Bronchial epithelial cell (primary cell): ENCODE data around the gene FMNL3. TPM values are rescaled to one million over a fixed set of nuclear protein-coding genes. Genes with fewer than 3 reads are reported as not detected.
A peak's percentile ranks its signal among the peaks of the same experiment; 100 is the strongest.
"Not testable (repeated sequence)": the region's sequence is repeated elsewhere in the genome, so short reads cannot be mapped to it uniquely, and the experiment has no call there.

Source experiments
- DNase-seq: peaks from one replicate; pipeline ENCODE4 v3.0.0-alpha.2; 2010; ENCODE audit warnings: low read depth
- FAIRE-seq: peaks from 2 replicates; lab custom pipeline; 2011; peaks lifted over from hg19 to GRCh38; lab: Jason Lieb, UNC
- H3K27me3 ChIP-seq: 2 replicates; pipeline ENCODE4 v1.5.1; 2011; ENCODE audit warnings: low read length; ENCODE audit not compliant: control insufficient read depth, insufficient read depth
- H3K36me3 ChIP-seq: 2 replicates; pipeline ENCODE4 v1.5.1; 2011; ENCODE audit warnings: low read length; ENCODE audit not compliant: control insufficient read depth, insufficient read depth
- H3K4me3 ChIP-seq: 2 replicates; pipeline ENCODE4 v1.5.1; 2011; ENCODE audit warnings: mild to moderate bottlenecking, low read depth, low read length, control low read depth
- total RNA-seq: library from RNA; depleted of rRNA; stranded (reverse); fragments of >200 nt; gene quantifications from 2 replicates; pipeline ENCODE4 v1.2.1, GENCODE V29; 2014
- TF ChIP-seq, protein P1 (sequence below): IDR thresholded peaks from 2 replicates; pipeline ENCODE4 v1.5.1; 2011; ENCODE audit warnings: mild to moderate bottlenecking, moderate library complexity, low read length, control low read depth, inconsistent platforms; ENCODE audit not compliant: insufficient read depth, severe bottlenecking

FMNL3 gene
- total RNA-seq, 1 donor from 2014 or later: 2.6 TPM

DNA sequence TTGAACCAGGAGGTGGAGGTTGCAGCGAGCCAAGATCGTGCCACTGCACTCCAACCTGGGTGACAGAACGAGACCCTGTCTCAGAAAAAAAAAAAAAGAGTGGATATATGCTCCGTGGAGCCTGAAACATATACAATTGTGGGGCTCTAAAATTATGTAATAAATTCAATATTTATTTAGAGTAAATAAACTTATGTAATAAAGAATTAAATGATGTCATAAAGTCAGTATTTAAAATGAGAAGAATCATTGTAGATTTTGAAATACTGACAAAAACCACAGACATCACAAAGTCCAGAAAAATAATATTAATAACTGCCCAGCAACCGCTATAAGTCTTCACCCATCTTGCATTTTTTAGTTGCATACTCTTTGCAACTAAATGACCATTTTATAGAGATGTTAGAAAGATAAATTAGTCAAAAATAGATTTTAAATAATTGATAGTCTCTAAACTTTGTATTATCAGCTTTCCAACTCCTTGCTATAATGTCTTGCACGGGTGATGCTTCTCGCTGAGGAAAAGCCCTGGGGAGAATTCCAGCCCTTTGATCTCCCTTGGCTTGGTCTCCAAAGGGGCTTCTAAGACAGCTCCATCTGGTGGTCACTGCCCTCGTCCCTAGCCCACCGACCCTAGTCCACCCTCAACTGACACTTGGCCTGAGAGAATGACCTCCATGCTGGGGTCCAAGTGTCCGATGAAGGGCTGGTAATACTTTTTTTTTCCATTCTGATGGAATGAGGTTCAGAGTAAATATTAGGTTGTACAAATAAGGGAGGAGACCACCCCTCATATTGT lies 26.2 kb upstream of the FMNL3 start:
- Histone ChIP-seq H3K27me3 (no peaks in the 10 kb centered on the region), H3K36me3 (no peaks in the 10 kb centered on the region), H3K4me3 (no peak overlapping the region)
- TF ChIP-seq, protein P1, sequence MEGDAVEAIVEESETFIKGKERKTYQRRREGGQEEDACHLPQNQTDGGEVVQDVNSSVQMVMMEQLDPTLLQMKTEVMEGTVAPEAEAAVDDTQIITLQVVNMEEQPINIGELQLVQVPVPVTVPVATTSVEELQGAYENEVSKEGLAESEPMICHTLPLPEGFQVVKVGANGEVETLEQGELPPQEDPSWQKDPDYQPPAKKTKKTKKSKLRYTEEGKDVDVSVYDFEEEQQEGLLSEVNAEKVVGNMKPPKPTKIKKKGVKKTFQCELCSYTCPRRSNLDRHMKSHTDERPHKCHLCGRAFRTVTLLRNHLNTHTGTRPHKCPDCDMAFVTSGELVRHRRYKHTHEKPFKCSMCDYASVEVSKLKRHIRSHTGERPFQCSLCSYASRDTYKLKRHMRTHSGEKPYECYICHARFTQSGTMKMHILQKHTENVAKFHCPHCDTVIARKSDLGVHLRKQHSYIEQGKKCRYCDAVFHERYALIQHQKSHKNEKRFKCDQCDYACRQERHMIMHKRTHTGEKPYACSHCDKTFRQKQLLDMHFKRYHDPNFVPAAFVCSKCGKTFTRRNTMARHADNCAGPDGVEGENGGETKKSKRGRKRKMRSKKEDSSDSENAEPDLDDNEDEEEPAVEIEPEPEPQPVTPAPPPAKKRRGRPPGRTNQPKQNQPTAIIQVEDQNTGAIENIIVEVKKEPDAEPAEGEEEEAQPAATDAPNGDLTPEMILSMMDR: no peak
- FAIRE-seq: no peak
- DNase-seq: no peak

DNA sequence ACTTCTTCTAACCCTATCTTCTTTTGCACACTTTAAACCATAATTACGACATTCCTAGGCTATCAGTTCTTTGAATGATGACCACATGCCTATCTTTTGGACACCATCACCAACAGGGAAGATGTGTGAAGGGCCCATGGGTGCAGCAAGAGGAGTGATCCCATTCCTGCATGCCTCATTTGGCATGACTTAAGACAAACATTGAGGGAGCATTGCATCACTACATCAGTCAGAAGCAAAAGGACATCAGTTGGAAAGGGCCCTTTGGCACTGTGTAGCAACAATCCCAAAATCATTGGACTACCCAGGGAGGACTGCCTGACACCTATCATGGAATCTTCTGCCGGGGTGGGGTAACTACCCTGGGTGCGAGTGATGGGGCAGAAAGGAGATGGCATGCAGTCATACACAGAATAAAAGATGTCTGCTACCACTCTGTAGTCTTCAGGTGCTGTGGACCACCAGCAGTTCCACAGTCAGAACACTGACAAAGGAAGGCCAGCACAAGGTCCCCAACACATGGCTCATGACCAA lies 23.4 kb upstream of the FMNL3 start:
- FAIRE-seq (peak; percentile 23), DNase-seq (peak; percentile 56)
- no peak overlapping the region for H3K4me3 ChIP-seq
- H3K27me3 ChIP-seq: no peaks in the 10 kb centered on the region
- TF ChIP-seq, protein P1: no peak
- H3K36me3 ChIP-seq: no peaks in the 10 kb centered on the region

DNA sequence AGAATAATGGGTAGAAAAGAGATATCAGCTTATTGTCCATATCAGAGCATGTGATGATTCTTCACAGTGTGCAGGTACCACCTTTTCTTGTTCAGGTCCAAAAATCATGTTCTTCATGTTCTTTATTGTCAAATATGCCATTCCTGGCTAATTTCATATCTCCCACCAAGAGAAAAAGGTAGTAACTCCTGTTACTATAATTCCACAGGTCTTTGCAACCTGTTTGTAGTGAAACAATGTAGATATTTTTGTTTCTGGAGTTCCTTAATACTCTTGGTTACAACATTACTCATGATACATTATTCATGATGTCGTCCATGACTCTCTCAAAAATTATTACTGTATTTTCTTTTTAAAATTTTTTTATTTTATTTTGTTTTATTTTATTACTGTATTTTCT lies 22.8 kb upstream of the FMNL3 start:
- DNase-seq: no peak
- no peaks in the 10 kb centered on the region for H3K36me3 ChIP-seq
- H3K27me3 ChIP-seq: no peaks in the 10 kb centered on the region
- no peak overlapping the region for H3K4me3 ChIP-seq
- TF ChIP-seq, protein P1: no peak
- no peak for FAIRE-seq

DNA sequence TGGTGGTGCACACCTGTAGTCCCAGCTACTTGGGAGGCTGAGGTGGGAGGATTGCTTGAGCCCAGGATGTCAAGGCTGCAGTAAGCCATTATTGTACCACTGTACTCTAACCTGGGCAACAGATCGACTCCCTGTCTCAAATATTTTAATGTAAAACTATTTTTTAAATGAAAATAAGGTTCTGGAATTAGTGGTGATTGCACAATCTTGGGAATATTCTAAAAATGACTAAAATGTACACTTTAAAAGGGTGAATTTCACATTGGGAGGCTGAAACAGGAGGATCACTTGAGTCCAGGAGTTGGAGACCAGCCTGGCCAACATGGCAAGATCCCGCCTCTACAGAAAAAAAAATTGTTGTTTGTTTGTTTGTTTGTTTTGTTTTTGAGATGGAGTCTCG lies 21.2 kb upstream of the FMNL3 start:
- Histone ChIP-seq H3K4me3 (no peak overlapping the region), H3K36me3 (no peaks in the 10 kb centered on the region), H3K27me3 (no peaks in the 10 kb centered on the region)
- FAIRE-seq (no peak), DNase-seq (no peak)
- TF ChIP-seq, protein P1: no peak

DNA sequence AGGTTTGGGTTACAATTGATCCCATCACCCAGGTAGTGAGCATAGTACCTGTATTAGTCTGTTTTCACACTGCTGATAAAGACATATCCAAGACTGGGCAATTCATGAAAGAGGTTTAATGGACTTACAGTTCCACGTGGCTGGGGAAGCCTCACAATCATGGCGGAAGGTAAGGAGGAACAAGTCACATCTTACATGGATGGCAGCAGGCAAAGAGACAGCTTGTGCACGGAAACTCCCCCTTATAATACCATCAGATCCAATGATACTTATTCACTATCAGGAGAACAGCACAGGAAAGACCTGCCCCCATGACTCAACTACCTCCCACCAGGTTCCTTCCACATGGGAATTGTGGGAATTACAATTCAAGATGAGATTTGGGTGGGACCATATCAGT lies 14.2 kb upstream of the FMNL3 start:
- FAIRE-seq, H3K27me3 ChIP-seq, H3K4me3 ChIP-seq, DNase-seq, H3K36me3 ChIP-seq: not testable (repeated sequence)

DNA sequence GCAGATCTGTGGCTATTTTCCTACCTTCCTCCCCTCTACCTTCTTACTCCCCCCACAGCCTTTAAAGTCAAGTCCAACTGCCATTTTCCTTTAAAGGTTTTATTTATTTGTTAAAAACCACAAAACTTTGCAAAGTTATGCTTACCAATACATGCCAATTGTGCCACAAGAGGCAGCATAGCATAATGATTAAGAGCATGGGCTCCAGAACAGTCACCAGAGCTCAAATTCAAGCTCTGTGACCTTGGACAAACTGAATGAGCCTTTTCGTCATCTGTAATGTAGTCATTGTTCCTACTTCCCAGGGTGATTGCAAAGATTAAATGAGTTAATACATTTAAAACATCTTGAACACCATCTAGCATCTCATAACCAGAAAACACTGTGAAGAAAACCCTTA lies 13.0 kb upstream of the FMNL3 start:
- TF ChIP-seq, protein P1: no peak
- no peak for FAIRE-seq

DNA sequence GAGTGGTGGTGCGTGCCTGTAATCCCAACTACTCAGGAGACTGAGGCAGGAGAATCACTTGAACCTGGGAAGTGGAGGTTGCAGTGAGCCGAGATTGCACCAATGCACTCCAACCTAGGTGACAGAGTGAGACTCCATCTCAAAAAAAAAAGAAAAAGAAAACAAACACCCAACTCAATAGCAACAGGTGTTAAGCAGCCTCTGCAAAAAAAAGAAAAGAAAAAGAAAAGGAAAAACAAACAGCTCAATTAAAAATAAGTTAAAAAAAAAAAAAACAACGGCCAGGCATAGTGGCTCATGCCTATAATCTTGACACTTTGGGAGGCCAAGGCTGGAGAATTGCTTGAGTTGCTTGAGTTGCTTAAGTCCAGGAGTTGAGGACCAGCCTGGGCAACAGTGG lies 10.6 kb upstream of the FMNL3 start:
- DNase-seq, H3K36me3 ChIP-seq, H3K4me3 ChIP-seq, FAIRE-seq, H3K27me3 ChIP-seq: not testable (repeated sequence)

More for the DNA sequence above, 13.0 kb upstream of the FMNL3 start:
- Histone ChIP-seq H3K27me3 (no peaks in the 10 kb centered on the region), H3K36me3 (no peaks in the 10 kb centered on the region), H3K4me3 (no peak overlapping the region)
- DNase-seq: no peak
